Activated gamma-delta T cell (primary cell): ENCODE data around the gene WRNIP1.
"Not testable (repeated sequence)": the region's sequence is repeated elsewhere in the genome, so short reads cannot be mapped to it uniquely, and the experiment has no call there.

Experiments used
- DNase-seq: peaks from one replicate; lab custom pipeline; 2025; lab: John Stamatoyannopoulos, UW

Gene WRNIP1

DNA sequence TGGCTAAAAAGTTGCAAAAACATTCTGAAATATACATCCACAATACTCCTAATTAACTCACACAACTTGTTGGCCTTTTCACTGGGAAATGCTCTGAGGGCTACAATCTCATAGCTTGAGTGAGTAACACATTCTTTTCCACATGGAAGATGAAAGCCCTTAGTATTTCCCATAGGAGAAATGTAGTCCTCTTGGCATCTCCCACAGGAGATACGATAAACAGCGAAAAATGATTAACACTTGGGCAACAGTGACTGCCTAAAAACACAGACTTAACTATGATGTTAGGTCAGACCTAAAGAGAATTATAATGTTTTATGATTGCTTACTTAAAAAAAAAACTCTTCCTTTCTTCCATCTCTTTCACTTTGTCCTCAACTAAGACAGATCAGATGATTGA, 23.4 kb upstream of the WRNIP1 start:
- DNase-seq = no peak

DNA sequence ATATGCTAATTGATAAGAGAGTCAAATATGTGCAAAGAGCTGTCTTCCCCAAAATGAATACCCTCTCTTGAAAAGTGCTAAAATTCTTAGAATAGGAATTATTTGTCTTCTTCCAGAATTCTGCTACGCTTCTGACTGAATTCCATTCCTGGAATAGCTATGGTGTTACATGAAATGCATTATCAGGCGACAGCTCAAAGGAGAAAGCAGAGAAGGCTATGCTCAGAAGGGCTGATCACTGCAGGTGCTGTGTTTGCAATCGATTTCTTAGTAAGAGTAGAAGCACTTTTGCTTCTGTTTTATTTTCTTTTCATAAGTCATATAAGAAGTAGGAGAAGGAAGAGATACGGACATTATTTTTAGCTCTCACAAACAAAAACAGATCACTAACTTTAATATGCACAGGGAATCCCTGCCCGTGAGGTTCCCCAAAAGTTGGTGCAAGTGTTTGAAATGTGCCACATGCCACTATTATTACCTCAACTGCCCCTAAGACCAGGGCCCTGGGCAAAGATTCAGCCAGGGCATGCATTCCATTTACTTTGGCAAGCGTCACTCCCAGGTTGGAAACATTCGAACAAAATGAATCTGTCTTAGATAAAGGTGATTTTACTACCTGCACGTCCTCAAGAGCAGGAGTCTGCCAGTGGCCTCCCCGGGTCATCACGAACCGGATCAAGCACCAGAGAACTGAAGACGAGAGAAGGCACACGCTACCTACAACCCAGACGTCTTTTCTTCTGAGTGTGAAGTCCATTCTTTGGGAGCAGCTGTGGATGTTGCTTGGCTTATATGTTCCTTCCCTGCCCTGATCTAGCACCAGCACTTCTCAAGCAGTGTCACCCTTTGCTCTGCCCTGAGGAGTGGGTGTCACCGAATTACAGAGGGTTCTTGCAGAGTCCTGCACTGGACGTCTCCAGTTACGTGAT, 21.6 kb upstream of the WRNIP1 start:
- DNase-seq = no peak

DNA sequence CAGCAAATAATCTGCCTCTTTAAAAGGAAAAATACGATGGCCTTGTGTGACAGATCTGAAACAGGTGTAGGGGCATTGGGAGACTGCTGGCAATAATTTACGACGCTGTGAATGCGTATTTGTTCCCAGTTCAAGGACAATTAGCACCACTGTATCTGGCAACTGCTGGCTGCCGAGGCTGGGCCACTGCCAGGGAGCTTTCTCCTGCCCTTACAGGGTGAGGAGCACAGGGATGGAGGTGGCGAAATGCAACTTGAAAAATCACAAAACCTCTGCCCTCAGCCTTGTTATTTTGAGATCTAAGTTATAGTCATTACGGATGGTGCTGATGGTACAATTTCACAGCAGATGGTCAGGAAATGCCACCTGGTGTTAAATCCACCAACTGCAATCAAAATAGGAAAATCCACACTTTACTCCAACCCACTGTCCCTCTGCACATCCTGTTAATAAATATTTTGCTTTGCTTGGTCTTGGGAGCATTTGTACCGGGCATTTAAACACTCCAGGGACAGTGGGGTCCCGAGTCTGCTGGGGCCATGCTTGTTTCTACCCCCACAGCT, 20.9 kb upstream of the WRNIP1 start:
- DNase-seq = no peak

DNA sequence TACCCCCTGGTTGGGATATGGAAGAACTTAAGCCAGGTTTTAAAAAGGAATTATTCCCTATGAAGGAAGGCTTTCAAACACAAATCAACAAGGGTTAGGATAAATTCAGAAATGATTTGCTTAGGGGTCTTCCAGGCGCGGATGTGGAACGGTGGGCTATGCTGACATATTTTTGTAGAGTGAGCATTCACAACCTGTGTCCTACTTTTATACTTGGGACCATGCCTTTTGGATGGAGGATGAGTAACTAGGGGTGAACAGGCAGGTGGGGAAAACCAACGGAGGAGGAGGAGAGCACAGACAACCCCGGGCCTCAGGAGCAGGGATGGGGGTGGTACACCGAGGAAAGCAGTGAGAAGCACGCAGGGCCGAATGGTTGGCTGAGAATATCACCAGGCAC, 20.4 kb upstream of the WRNIP1 start:
- DNase-seq = no peak

DNA sequence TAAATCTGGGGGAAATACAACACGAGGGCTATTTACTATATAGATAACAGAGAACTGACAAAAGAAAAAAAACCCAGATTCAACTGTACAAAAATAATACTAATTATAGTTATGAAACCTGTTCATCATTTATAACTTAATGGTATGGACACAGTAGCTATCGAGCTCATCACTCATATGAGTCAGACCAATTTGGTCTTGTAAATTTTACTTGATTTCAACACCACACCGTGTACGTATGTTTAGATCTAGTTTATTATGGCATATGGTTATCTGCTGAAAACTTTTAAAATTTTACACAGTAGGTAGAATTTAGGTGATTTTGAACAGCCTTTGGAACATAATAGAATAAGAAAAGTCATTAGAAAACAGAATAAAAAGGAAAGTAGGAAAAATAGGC, 19.9 kb upstream of the WRNIP1 start:
- DNase-seq = no peak

DNA sequence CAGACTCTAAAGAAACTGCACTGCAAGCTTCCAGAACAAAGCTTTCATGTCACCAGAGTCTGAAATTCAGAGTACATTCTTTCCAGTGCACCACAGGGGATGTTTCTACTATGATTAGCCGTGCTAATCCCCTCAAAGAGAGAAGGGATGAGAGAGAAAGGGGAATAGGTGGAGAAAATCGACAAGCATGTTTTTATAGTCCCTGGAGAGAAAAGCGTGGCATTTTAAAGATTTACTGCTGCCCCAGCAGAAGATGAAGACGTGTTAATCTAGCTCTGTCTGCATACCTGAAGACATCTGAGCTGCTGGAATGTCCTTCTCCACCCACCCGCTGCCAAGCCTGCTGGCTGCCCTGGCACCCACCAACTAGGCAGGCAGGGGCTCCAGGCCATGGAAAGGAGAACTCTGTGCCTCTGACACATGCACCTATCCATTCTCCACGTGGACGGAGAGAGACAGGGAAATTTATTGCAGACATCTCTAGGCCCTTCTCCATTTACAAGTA, 18.6 kb upstream of the WRNIP1 start:
- no peak for DNase-seq

DNA sequence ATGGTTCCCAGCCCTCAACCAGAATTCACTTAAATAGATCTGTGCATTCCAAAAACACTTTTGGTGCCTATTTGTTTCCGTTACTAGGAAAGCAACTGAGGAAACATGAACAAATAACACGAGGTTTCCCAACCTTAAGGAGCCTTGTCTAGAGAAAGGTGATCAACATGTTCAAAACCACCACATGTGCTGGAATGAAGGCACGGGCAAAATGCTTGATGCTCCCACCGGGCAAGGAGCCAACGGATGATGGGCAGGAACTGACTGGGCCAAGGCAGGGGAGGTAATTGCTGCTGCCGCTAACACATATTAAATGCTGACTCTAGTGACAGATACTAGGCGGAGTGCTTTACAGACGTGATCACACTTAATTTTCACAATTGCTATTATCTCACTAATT, 17.0 kb upstream of the WRNIP1 start:
- DNase-seq = no peak

DNA sequence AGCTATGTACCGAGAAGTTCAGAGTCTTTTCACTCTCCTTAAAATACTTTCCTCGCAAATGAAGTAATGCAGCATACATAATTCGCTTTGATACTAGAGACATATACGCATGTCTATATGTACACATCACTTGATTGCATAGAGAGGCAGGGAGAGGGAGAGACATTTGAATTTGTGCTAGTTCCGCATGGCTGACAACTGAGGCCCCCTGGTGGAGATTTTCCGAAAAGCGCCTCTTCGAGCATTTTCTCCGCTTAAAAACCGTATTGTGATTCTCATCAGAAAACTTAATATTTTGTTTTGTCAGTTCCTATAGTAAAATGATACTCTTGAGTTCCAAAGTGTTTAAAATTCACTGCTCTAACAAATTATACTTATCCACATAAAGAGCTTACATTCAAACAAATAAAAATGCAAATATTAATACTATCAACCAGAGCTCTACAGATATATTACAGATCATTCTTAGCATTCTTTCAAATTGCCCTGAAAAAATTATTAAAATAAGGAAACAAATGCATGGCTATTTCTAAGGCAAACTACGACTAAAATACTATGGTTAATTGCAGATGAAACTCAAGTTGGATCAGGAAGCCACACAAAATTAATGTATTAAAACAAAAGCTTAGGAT, 15.1 kb upstream of the WRNIP1 start:
- no peak for DNase-seq

DNA sequence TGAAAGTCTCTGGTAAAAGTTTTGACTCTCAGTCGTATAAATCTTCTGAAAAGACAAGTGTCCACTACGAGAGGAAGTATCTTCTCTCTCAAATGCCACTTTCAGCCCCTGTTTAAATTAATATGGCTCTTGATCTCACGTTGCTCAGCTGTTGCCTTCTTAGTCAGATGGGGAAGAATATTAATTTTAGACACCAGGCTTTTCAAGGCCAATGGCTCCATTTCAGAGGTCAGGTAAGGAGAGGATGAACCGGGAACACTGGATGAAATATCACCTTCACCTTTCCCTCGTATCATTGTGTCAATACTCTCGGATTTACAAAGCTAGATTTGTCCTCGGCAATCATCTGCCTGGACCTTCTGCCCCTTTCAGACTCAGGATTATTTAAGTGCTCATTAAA, 14.4 kb upstream of the WRNIP1 start, which contains the start of gene MYLK4:
TSS of gene MYLK4 (minus strand) at position 91 of the 400 bp plus-strand sequence. CDS start 1,628 bp downstream, outside the sequence.
- DNase-seq = no peak

DNA sequence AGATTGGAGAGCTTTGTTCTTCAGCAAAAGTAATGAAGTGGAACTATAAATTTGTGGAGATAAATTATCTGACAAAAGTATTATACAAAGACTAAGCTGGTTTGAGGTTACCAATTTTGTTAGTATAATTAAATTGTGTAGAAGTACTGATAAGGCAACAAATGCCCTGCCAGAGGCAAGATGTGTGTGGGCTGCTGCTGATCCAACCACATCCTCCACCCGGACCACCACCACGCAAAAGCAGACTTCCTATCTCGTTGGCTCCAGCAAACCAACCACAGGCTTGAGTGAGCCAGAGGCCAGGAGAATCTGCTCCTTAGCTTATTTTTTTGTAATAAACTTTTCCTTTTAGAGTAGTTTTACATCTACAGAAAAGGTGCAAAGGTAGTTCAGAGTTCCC, 13.3 kb upstream of the WRNIP1 start:
- no peak for DNase-seq

DNA sequence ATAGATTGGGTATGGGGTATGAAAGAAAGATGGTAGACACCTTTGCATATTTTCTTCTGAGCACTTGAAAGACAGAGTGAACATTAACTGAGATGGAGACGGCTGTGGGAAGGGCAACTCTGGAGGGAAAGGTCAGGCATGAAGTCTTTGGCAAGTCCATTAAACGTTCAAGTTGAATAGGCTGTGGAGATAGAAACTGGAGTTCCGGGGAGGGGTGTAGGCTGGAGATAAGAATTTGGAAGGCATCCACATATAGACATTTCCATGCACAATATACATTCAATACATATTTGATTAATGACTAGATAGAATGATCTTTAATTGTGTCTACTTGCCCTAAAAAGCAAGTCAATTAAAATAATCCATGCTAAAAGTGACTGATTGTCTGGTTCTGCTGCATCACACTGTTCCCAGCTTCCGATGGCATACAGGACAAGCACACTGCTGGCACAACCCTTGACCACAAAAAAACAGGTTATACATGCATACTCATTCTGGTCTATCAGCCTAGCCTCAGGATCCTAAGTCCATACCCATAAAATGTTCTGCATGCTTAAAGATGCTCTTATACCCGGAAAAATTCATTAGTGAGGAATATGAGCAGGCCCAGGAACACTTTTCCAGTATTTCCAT, 12.6 kb upstream of the WRNIP1 start:
- no peak for DNase-seq

DNA sequence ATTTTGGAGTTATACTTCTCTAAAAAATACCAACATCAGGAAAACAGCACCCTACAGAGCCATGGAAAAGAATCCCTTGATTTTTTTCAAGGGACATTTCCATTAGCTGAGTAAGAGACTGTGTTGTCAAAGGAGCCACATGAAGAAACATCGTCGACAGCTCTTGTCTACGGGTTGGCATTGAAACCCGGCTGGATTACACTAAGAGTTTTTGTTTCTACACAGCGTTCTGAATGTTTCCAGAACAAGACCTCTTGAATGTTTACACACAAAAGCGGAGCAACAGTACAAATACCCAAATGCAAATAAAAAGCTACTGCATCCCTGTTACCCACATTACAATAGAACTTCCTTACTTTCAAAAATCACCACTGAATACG, 12.1 kb upstream of the WRNIP1 start:
- DNase-seq = no peak

DNA sequence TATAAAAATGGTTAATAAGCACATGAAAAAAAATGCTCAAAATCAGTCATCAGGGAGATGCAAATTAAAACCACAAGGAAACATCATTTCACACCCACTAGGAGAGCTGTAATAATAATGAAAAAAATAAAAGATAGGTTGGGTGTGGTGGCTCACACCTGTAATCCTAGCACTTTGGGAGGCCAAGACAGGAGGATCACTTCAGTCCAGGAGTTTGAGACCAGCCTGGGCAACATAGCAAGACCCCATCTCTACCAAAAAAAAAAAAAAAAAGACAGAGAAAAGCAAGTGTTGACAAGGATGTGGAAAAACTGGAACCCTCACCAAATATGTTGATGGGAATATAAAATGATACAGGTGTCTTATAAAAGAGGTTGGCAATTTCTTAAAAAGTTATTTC, 11.4 kb upstream of the WRNIP1 start:
- DNase-seq = no peak

DNA sequence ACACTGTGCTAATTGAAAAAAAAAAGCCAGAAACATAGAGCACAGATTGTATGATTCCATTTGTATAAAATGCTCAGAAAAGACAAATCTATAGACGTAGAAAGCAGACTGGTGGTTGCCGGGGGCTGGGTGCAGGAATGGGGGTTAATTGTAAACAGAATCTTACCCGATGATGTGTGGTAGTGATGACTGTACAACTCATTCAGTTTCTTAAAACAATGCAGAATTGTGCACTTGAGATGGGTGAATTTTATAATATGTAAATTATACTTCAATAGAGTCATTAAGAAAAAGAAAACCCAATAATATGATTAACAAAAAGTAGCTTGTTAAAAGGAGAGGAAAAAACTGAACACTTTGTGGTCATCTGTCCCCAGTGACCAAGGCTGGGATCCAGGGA, 10.8 kb upstream of the WRNIP1 start:
- no peak for DNase-seq

DNA sequence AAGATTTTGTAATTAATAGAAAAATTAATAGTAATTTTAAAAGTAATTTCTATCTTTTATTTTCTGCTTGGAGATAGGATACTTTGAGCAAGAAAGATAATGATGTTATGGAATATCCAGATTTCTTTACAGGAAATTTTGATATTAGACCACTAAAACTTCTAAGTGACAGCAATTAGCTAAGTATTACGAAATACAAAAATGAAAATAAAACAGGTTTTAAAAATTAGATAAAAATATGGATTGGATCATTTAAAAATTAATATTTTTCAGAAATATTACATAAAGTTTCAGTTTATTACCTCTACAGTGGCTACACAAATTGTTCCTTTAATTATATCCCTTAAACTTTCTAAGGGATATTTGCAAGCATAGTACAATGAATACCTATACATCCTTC, 10.3 kb upstream of the WRNIP1 start:
- no peak for DNase-seq

DNA sequence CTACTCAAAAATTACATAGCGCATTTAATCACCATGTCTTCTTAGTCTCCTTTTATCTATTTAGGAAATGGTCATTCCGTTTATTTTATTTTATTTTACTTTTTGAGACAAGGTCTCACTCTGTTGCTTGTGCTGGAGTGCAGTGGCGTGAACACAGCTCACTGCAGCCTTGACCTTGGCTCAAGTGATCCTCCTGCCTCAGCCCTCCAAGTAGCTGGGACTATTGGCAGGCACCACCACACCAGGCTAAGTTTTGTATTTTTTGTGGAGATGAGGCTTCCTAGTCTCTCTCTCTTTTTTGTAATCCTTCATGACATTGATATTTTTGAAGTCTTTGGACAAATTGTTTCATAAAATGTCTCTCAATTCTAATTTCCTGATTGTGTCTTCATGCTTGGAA, 9.7 kb upstream of the WRNIP1 start:
- no peak for DNase-seq

DNA sequence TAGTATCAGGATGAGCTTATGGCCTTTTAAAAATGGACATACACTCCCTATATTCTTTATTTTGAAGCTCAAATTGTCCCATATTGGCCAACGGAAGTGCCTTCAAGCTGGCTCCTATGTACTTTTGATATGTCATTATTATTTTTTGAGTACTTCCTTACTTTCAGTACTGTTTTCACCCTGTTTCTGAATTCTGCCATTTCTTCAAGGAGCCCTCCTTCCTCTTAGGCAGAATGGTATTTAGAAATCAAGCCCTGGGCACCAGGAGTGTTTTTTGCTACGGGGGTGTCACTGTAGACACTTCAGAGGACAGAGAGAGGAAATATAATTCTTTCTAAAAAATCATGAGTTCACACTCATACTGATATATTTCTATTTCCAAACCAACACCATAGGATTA, 9.0 kb upstream of the WRNIP1 start:
- DNase-seq = no peak

DNA sequence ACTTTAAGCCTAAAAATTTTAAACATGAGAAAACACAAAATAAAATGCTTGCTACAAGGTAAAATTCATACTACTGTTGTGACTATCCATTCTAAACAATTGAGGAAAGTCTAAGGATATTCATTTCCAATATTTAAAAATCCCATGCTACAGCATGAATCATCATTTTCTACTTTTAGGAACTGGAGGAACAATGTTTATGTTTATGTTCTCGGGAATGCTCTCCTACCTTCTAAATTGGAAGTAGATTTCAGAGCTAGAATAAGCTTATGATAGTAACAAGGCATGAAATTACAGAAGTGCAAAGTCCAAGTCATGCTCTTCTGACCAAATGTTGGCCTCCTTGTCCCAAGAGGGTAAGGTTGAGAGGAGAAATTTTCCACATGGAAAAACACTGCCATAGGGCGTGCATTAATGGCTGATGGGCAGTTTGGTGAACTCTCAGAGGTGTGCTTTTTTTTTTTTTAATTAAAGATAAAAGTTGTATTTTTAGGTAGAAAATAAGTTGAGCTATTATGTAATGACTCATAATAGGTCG, 8.4 kb upstream of the WRNIP1 start:
- no peak for DNase-seq

DNA sequence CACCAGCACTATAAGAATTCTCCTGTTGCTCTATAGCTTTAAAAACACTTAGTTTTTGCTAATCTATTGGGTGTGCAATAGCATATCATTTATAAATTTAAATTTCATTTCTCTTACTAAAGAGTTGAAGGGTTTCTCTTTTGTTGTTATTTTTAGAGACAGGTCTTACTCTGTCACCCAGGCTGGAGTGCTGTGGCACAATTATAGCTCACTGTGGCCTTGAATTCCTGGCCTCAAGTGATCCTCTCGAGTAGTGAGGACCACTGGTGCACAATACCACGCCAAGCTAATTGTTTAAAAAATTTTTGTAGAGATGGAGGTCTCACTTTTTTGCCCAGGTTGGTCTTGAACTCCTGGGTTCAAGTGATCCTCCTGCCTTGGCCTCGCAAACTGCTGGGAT, 6.2 kb upstream of the WRNIP1 start:
- no peak for DNase-seq

DNA sequence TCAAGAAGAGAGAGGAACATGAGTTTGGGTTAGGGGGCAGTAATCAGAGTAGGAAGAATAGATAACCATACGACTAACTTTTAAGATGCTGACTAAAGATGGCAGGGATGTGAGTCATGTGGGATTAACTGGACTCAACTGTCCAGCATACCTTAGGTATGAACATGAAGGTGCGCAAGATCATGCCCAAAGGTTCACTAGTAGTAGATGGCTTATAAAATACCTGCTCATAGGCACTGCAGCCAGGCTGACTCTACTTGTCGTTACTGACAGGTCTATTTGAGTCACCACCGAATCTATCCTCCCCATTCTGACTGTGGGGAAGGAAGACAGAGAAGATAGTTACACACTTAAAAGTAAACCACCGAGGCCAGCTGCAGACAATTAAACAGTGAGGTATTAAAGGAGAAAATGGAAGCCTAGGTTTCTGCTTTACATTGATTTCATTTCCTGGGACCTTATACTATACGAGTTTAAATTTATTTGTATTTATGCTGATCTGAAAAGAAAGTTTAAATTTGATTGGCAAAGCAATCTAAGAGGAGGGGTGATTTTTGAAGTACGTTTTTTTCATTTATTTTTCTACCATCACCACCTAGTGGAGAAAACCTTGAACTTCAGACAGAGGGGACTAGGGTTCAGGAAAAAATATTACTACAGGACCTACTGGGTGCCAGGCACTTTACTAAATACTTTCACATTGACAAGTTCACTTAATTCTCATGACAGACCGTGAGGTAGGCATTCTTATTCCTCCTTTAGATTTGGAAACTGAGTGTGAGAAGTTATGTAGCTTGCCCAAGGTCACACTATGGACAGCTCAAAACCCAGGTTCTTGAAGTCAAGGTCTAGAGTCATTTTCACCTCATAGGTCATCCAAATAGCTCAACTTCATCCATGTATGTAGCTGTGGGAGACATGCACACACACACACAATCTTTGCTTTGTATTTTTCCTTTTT, 4.0 kb upstream of the WRNIP1 start:
- DNase-seq = no peak

DNA sequence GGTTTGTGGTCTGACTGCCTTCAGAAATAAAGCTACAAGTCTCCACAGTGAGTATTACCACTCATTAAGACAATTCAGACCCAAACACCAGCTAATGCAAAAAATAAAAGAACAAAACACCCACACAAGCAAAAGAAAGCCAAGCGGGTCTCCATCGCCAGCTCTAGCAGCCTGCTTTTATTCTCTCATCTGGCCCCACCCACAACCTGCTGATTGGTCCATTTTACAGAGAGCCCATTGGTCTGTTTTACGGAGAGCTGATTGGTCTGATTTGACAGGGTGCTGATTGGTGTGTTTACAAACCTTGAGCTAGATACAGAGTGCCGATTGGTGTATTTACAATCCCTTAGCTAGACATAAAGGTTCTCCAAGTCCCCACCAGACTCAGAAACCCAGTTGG, 2.3 kb upstream of the WRNIP1 start:
- DNase-seq = not testable (repeated sequence)
